ENCODE data around the gene SIX1.

The SIX1 gene

DNA sequence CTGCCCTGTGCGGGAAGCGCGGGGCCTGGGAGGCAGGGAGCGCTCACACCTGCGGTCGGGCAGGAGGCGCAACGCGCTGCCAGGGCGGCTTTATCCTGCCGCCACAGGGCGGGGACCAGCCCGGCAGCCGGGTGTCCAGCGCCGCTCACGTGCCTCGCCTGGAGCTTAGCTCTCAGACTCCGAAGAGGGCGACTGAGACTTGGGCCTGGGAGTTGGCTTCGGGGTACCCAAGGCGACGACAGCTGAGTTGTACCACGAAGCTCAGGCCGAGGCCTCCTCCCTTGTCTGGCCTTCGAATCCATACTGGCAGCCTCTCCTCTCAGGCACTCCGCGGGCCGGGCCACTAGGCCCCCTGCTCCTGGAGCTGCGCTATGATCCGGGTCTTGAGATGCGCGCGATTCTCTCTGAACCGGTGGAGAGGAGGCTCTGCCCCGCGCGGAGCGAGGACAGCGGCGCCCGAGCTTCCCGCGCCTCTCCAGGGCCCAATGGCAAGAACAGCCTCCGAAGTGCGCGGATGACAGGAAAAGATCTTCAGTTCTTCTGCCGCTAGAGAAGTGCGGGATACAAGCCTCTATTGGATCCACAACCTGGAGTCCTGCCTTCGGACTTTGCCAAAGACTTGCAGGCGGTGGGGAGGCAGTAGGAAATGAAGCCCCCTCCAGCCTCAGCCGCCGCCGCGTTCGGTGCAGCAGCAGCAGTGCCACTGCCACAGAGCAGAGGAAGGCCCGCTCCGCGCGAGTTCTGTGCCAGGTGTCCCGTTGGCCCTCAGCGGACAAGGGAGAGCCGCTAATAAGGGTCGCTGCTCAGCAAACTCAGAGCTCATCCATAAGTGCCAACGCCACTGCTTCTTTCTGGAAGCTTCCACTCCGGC, 6.8 kb downstream of the SIX1 start:
- H3K4me1 ChIP-seq (ENCODE audit: control insufficient read depth, insufficient read depth, low read length, poor library complexity, severe bottlenecking), result peaks cover 18% of the 10 kb centered on the region
- peaks cover 54% of the 10 kb centered on the region for H3K27me3 ChIP-seq (replicated peaks; ENCODE audit: control insufficient read depth, insufficient read depth, low read length, poor library complexity, severe bottlenecking)
- no peaks in the 10 kb centered on the region for H3K9me3 ChIP-seq (ENCODE audit: control insufficient read depth, low read length)
- H3K36me3 ChIP-seq (ENCODE audit: control insufficient read depth, insufficient read depth, low read length), result no peaks in the 10 kb centered on the region
- no peak overlapping the region for H3K27ac ChIP-seq (ENCODE audit: insufficient read depth, low read length, poor library complexity, severe bottlenecking)
- no peak for DNase-seq
- H3K4me3 ChIP-seq (ENCODE audit: insufficient read depth, low read depth, low read length, poor library complexity, severe bottlenecking), result no peak overlapping the region

DNA sequence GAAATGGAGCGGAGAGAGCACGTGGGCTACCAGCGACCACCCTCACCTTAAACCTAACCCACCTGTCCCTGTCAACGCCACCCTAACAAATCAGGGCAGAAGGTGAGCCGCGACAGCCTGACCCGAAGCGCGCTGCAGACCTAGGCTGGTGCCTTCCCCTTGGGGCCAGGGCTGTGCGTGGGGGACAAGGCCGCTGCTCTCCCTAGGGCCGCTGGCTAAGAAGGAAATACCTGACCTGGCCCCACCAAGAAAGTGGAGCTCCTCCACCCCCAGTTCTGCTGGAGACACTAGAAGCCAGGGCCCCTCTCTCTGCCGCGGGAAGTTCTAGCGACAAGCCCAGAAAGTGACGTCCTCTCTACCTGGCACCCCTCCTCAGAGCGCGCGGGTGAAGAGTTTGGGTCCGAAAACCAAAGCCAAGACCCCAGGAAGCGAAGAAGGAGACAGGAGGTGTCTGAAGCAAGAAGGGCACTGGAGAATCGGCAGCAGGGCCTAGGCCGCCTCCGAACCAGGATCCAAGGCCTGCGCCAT, 7.5 kb downstream of the SIX1 start:
- no peak for DNase-seq
- Histone ChIP-seq H3K4me3 (ENCODE audit: insufficient read depth, low read depth, low read length, poor library complexity, severe bottlenecking) (no peak overlapping the region), H3K36me3 (ENCODE audit: control insufficient read depth, insufficient read depth, low read length) (no peaks in the 10 kb centered on the region), H3K9me3 (ENCODE audit: control insufficient read depth, low read length) (no peaks in the 10 kb centered on the region), H3K4me1 (ENCODE audit: control insufficient read depth, insufficient read depth, low read length, poor library complexity, severe bottlenecking) (peaks cover 16% of the 10 kb centered on the region), H3K27ac (ENCODE audit: insufficient read depth, low read length, poor library complexity, severe bottlenecking) (no peak overlapping the region), H3K27me3 (replicated peaks; ENCODE audit: control insufficient read depth, insufficient read depth, low read length, poor library complexity, severe bottlenecking) (peaks cover 53% of the 10 kb centered on the region)

DNA sequence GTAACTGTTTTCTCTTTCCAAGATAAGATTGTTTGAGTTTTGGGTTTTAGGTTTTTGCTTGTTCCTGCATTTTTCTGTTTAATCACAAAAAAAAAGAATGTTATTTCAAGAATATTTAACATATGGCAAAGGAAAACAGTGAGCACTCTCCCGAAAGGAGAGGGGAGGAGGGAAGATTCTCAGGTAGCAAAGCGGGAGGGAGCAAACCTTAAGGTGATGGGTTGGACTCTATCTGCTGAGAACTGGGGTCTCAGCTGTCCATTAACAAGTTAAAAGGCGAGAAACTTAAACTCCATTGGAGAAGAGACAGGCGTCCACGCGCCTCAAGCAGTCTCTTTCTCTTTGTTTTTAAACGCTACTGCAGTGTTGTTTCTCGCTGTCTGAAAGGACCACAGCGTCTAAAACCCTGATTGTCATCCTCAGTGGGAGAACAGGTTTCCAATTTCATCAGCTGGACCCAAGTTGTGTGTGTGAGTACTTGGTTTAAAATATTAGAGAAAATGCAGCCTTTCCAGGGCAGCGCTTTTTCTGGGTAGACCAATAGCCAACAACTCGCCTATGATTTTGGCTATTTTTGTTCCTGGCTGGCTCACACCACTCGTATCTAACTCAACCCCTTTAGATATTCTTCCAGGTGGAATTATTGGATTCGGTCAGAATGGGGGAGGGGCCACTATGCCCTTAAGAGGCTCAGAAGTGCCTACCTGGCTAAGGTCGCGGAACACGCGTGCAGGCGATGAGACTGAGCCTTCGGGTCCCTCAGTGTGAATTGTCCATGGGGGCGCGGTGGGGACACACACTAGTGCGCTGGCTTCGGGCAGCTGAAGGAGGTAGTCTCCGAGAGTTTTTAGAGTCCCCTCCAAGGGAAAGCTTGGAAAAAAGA, 8.2 kb downstream of the SIX1 start:
- Histone ChIP-seq H3K4me1 (ENCODE audit: control insufficient read depth, insufficient read depth, low read length, poor library complexity, severe bottlenecking) (peaks cover 16% of the 10 kb centered on the region), H3K4me3 (ENCODE audit: insufficient read depth, low read depth, low read length, poor library complexity, severe bottlenecking) (no peak overlapping the region), H3K36me3 (ENCODE audit: control insufficient read depth, insufficient read depth, low read length) (no peaks in the 10 kb centered on the region), H3K27ac (ENCODE audit: insufficient read depth, low read length, poor library complexity, severe bottlenecking) (no peak overlapping the region), H3K9me3 (ENCODE audit: control insufficient read depth, low read length) (no peaks in the 10 kb centered on the region), H3K27me3 (replicated peaks; ENCODE audit: control insufficient read depth, insufficient read depth, low read length, poor library complexity, severe bottlenecking) (peaks cover 55% of the 10 kb centered on the region)
- DNase-seq, result no peak

DNA sequence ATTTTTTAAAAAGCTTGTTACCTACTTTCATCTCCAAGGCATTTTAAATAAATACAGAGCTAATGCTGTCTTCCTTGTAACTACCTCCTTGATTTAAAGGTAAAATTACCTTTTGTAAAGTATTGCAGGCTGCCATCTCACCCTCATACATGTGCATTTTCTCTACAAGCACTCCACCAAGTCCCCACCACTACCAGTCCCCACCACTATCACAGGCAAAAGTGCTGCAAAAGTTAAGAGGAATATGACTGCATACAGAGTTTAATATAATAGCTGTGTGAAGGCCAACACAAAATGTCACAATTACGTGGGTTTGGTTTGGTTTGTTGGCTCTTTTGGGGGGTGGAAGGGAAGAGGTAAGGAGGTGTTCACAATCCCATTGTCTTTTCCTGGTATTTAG, 9.6 kb downstream of the SIX1 start:
- Histone ChIP-seq H3K27me3 (replicated peaks; ENCODE audit: control insufficient read depth, insufficient read depth, low read length, poor library complexity, severe bottlenecking) (peaks cover 52% of the 10 kb centered on the region), H3K36me3 (ENCODE audit: control insufficient read depth, insufficient read depth, low read length) (no peaks in the 10 kb centered on the region), H3K4me1 (ENCODE audit: control insufficient read depth, insufficient read depth, low read length, poor library complexity, severe bottlenecking) (peaks cover 16% of the 10 kb centered on the region)

DNA sequence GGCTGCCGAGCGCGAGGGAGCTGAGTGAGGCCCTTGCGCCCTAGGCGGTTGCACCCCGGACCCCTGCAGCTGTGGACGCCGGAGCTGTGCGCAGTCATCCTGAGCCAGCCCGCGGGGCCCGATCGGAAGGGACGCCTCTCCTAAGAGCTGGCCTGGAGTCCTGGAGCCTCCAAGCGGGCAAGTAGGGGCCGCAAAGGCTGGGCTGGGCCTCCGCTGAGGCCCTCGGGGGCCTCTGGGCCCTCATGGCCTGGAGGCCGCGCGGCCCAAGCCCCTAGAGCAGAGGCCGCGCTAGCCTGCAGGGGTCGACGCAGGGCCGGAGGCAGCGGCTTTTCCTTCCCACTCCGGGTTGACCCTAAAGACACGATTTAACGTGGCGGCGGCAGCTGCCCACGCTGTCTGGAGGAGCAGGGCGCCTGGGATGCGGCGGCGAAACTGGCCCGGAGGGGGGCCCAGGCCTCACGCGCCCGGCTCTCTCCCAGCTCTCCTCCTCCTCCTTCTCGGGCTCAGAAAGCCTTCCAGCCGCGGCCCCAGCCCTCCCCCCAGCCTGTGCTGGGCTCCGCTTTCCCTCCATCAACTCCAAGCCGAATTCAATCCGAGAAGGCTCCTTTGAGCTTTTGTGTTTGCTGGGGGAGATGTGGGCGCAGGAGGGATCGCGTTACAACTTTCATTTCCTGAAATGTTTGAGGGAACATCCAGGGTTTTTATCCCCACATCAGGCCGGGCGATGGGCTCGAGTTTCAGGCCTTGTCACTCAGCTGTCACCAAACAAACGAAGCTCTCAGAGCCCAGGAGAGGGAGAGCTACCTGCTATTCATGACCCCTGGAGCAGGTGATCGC, 11.6 kb downstream of the SIX1 start:
- no peaks in the 10 kb centered on the region for H3K36me3 ChIP-seq (ENCODE audit: control insufficient read depth, insufficient read depth, low read length)
- H3K9me3 ChIP-seq (ENCODE audit: control insufficient read depth, low read length), result no peaks in the 10 kb centered on the region
- H3K27ac ChIP-seq (ENCODE audit: insufficient read depth, low read length, poor library complexity, severe bottlenecking), result no peak overlapping the region
- peaks cover 36% of the 10 kb centered on the region for H3K27me3 ChIP-seq (replicated peaks; ENCODE audit: control insufficient read depth, insufficient read depth, low read length, poor library complexity, severe bottlenecking)
- peaks cover 16% of the 10 kb centered on the region for H3K4me1 ChIP-seq (ENCODE audit: control insufficient read depth, insufficient read depth, low read length, poor library complexity, severe bottlenecking)
- peak overlapping the region; percentile 16 for H3K4me3 ChIP-seq (ENCODE audit: insufficient read depth, low read depth, low read length, poor library complexity, severe bottlenecking)
- no peak for DNase-seq

More for the DNA sequence above, 9.6 kb downstream of the SIX1 start:
- Histone ChIP-seq H3K27ac (ENCODE audit: insufficient read depth, low read length, poor library complexity, severe bottlenecking) (no peak overlapping the region), H3K4me3 (ENCODE audit: insufficient read depth, low read depth, low read length, poor library complexity, severe bottlenecking) (no peak overlapping the region), H3K9me3 (ENCODE audit: control insufficient read depth, low read length) (no peaks in the 10 kb centered on the region)
- DNase-seq, result no peak

DNA sequence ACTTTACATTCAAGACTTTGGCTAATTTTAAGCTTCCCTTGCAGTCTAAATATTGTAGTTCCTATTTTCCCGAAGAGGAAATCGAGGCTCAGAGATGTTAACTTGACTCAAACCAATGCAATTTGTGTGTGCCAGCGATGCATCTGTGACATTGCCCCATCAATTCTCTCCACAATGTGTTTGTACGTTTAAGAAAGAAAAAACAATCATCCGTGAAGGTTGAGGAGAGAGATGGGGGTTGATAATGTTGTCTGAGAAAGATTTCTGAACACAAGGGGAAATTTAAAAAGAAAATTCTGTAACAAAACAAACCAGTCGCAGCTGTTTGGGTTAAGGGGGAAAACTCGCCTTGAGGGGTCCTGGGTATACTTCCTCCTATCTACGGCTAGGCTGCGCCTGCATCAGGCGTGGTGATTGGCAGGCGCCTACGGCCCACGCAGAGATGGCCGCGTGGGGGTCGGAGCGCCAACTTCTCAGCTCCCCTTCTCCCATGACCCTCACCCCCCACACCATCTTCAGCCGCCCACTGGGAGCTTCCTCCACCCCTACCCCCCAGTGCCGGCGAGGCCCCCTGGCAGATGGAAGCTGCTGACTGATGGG, 12.3 kb downstream of the SIX1 start:
- peaks cover 11% of the 10 kb centered on the region for H3K4me1 ChIP-seq (ENCODE audit: control insufficient read depth, insufficient read depth, low read length, poor library complexity, severe bottlenecking)
- no peak overlapping the region for H3K27ac ChIP-seq (ENCODE audit: insufficient read depth, low read length, poor library complexity, severe bottlenecking)
- peaks cover 30% of the 10 kb centered on the region for H3K27me3 ChIP-seq (replicated peaks; ENCODE audit: control insufficient read depth, insufficient read depth, low read length, poor library complexity, severe bottlenecking)
- no peak for DNase-seq
- H3K36me3 ChIP-seq (ENCODE audit: control insufficient read depth, insufficient read depth, low read length), result no peaks in the 10 kb centered on the region
- no peak overlapping the region for H3K4me3 ChIP-seq (ENCODE audit: insufficient read depth, low read depth, low read length, poor library complexity, severe bottlenecking)
- no peaks in the 10 kb centered on the region for H3K9me3 ChIP-seq (ENCODE audit: control insufficient read depth, low read length)

DNA sequence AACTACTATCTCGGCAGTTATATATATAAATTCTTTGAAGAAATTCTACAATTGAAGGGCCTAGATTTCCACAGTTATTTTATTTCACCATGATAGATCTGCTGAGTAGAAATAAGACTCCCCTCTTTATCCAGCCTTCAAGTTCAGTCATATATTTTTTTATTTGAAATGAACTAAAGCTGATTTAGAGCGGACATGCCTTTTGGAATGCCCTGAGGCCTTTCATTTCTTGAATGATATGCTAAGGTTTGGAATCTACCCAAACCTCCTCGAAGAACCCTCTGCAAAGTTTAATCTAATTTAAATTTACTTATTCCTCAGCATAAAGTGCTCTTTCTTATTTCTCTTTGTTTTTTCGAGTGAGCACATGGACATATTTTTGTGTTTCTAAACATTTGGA, 15.1 kb downstream of the SIX1 start:
- Histone ChIP-seq H3K27me3 (replicated peaks; ENCODE audit: control insufficient read depth, insufficient read depth, low read length, poor library complexity, severe bottlenecking) (peaks cover 19% of the 10 kb centered on the region), H3K27ac (ENCODE audit: insufficient read depth, low read length, poor library complexity, severe bottlenecking) (no peak overlapping the region), H3K4me1 (ENCODE audit: control insufficient read depth, insufficient read depth, low read length, poor library complexity, severe bottlenecking) (peaks cover 10% of the 10 kb centered on the region), H3K9me3 (ENCODE audit: control insufficient read depth, low read length) (no peaks in the 10 kb centered on the region), H3K4me3 (ENCODE audit: insufficient read depth, low read depth, low read length, poor library complexity, severe bottlenecking) (no peak overlapping the region), H3K36me3 (ENCODE audit: control insufficient read depth, insufficient read depth, low read length) (no peaks in the 10 kb centered on the region)
- no peak for DNase-seq

DNA sequence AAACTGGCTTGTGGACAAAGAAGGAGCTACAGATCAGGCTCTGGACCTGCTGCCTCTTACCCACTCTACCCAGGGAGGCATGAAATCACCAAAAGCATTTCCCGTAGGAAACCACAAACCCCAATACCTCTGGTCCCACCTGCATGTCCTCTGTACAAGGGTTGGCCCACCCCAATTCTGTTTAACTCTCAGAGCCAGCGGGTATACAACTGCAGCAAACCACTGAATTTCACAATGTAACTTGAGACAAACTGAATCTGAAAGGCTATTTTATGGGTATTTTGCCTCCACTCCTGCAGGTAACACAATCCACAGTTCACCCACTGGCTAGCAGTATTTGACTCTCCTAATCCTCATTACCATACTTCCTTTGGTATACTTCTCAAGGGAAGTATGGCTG, 16.5 kb downstream of the SIX1 start:
- no peak overlapping the region for H3K4me3 ChIP-seq (ENCODE audit: insufficient read depth, low read depth, low read length, poor library complexity, severe bottlenecking)
- H3K9me3 ChIP-seq (ENCODE audit: control insufficient read depth, low read length), result no peaks in the 10 kb centered on the region
- H3K27ac ChIP-seq (ENCODE audit: insufficient read depth, low read length, poor library complexity, severe bottlenecking), result no peak overlapping the region
- no peak for DNase-seq
- H3K36me3 ChIP-seq (ENCODE audit: control insufficient read depth, insufficient read depth, low read length), result no peaks in the 10 kb centered on the region
- H3K4me1 ChIP-seq (ENCODE audit: control insufficient read depth, insufficient read depth, low read length, poor library complexity, severe bottlenecking), result peaks cover 6% of the 10 kb centered on the region
- H3K27me3 ChIP-seq (replicated peaks; ENCODE audit: control insufficient read depth, insufficient read depth, low read length, poor library complexity, severe bottlenecking), result peaks cover 15% of the 10 kb centered on the region

DNA sequence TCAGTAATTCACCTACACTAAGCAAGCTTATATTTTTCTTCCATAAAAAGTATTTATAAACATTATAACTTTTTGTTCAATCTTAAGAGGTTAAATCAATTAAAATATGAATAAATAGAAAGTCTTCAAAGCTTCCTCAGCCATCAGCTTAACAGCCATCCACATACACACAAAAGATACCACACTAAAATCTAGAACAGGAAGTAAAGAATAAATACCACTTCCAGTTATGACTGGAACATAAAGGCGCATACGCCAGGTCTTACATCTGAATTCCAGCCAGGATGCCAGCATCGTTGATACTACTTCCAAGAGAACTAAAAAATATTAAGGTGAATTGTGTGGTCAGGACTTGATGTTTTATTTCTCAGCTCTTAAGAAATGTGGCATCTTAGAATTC, 17.0 kb downstream of the SIX1 start:
- Histone ChIP-seq H3K9me3 (ENCODE audit: control insufficient read depth, low read length) (no peaks in the 10 kb centered on the region), H3K36me3 (ENCODE audit: control insufficient read depth, insufficient read depth, low read length) (no peaks in the 10 kb centered on the region), H3K27me3 (replicated peaks; ENCODE audit: control insufficient read depth, insufficient read depth, low read length, poor library complexity, severe bottlenecking) (peaks cover 9% of the 10 kb centered on the region), H3K4me3 (ENCODE audit: insufficient read depth, low read depth, low read length, poor library complexity, severe bottlenecking) (no peak overlapping the region), H3K4me1 (ENCODE audit: control insufficient read depth, insufficient read depth, low read length, poor library complexity, severe bottlenecking) (peaks cover under 1% of the 10 kb centered on the region), H3K27ac (ENCODE audit: insufficient read depth, low read length, poor library complexity, severe bottlenecking) (no peak overlapping the region)
- DNase-seq, result no peak

Measured in effector memory CD4-positive, alpha-beta T cell (primary cell).